GM21737 (cell line): Measurements from ENCODE around the gene CSTB.
"Not testable (repeated sequence)": the region's sequence is repeated elsewhere in the genome, so short reads cannot be mapped to it uniquely, and the experiment has no call there.

Experiments used
- ATAC-seq: cut with Tn5 transposase; IDR thresholded peaks from one replicate; pipeline ENCODE4 v1.9.1; 2021; ENCODE audit warnings: mild to moderate bottlenecking, moderate library complexity; ENCODE audit not compliant: unreplicated experiment

CSTB gene, protein sequence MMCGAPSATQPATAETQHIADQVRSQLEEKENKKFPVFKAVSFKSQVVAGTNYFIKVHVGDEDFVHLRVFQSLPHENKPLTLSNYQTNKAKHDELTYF

DNA sequence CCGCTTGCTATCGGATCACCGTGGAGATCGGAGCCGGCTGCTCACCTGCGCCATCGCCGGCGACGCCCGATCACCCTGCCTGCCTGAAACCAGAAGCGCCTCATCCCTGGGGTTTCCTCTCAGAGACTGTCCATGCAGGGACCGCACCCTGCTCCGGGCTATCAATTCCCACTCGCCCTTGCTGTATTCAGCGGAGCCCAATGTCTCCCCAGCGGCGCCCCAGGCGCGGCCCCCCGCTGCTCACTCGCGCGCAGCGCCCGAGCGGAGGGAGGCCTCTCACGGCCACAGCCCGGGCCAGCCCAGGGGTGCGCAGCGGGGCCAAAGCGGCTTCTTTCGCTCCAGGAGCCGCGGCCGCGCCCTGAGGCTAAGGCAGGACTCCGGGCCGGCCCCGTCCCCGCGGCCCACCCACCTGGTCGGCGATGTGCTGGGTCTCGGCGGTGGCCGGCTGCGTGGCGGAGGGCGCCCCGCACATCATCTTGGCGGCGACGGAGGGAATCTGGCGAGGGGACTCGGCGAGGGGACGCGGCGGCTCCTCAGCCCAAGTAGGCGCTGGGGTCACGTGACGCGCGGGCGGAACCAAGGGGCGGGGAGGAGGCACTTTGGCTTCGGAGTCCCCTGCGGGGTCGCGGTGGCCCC is at the start of gene CSTB:
TSS of gene CSTB (minus strand) at position 514 of the 636 bp plus-strand sequence. CDS start at position 475, 39 bp downstream.
- peak; percentile 73 for ATAC-seq

DNA sequence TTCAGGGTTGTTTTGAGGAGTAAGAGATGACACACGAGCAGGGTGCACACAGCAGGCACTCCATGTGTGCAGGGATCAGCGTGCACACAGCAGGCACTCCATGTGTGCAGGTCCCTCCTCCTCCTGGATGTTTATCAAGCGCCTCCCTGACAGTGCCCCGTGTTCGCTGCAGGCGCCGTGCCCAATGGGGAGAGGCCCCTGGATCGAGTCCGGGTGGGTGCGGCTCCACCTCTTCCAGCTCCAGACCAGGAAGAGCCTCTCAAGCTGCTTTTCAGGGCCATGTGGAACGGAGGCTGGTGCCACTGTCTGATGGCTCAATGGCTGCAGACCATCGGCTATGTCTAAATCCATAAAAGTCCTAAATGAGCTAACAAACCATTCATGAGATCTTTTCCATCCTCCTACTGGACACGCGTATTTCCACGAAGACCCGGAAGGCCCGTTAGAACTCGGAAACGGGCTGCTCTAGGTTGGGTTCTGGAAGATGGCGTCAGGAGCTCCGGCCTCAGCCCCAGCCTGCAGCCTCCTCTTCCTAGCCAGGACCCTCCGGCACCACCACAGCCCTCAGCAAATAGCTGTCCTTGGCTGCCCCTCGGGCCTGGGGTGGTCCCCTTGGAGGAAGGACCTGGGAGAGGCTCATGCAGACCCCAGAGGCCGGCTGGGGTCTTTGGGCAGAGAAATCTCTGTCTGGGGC is 49.3 kb upstream of the CSTB start:
- ATAC-seq = no peak

DNA sequence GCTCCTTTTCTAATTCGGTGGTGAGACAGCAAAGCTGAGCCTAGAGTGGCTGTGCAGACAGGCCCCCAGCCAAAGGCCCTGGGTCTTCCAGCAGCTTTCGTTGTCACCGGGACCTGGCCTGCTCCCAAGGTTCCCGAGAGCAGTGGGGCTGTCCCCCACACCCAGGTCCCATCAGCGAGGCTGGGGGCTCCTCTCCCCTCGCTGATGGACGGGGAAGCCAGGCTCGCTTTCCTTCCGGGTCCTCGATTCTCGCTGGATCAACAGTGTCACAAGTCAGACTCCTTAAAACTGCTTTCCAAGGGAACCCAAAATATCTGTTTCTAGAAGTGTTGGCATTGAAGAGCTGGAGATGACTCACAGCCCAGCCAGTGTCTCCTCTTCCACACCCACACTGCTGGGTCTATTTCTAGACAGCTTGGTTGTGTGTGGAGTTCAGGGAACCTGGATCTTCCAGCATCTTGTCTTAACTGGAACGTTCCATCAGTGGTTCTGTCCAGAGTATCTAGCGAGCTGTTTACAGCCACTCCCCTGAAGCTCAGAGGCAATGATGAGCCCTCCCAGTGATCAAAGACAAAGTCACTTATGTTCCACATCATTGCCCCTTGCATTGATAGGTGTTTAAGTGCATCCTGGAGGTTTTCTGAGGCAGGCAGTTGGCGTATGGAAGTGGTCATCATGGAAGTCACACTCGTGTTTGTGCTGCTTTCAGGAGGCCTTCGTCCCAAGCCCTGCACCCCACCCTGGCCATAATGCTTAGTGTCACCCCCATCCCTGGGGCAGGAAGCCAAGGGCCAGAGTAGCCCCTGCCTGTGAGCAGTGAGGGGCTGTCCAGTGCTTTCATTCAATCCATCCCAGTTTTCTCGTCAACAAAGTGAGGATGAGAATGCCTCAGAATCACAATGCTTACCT is 48.5 kb upstream of the CSTB start:
- ATAC-seq = no peak

DNA sequence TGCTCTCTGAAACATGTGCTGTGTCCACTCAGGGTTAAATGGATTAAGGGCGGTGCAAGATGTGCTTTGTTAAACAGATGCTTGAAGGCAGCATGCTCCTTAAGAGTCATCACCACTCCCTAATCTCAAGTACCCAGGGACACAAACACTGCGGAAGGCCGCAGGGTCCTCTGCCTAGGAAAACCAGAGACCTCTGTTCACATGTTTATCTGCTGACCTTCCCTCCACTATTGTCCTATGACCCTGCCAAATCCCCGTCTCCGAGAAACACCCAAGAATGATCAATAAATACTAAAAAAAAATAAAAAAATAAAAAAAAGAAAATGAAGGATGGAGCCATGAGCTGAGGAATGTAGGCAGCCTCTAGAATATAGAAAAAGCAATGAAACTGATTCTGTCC is 46.6 kb upstream of the CSTB start:
- not testable (repeated sequence) for ATAC-seq

DNA sequence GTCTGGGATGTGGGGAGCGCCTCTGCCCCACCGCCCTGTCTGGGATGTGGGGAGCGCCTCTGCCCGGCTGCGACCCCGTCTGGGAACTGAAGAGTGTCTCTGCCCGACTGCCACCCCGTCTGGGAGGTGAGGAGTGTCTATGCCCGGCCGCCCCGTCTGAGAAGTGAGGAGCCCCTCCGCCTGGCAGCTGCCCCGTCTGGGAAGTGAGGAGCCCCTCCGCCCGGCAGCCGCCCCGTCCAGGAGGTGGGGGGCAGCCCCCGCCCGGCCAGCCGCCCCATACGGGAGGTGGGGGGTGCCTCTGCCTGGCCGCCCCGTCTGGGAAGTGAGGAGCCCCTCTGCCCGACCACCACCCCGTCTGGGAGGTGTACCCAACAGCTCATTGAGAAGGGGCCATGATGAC is 46.1 kb upstream of the CSTB start:
- ATAC-seq = not testable (repeated sequence)

DNA sequence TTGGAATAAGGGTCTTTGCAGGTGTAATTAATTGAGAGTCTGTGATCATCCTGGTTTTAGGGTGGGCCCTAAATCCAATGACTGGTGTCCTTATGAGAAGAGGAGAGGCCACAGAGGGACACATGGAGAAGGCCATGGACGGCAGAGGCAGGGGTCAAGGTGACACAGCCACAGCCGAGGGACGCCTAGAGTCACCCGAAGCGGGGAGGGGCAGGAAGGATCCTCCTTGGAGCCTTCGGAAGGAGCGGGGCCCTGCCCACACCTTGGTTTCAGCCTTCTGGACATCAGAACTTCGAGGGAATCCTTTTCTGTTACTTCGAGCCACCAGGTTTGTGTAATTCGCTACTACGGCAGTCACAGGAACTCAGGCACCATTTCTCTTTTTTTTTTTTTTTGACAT is 44.4 kb upstream of the CSTB start:
- no peak for ATAC-seq

DNA sequence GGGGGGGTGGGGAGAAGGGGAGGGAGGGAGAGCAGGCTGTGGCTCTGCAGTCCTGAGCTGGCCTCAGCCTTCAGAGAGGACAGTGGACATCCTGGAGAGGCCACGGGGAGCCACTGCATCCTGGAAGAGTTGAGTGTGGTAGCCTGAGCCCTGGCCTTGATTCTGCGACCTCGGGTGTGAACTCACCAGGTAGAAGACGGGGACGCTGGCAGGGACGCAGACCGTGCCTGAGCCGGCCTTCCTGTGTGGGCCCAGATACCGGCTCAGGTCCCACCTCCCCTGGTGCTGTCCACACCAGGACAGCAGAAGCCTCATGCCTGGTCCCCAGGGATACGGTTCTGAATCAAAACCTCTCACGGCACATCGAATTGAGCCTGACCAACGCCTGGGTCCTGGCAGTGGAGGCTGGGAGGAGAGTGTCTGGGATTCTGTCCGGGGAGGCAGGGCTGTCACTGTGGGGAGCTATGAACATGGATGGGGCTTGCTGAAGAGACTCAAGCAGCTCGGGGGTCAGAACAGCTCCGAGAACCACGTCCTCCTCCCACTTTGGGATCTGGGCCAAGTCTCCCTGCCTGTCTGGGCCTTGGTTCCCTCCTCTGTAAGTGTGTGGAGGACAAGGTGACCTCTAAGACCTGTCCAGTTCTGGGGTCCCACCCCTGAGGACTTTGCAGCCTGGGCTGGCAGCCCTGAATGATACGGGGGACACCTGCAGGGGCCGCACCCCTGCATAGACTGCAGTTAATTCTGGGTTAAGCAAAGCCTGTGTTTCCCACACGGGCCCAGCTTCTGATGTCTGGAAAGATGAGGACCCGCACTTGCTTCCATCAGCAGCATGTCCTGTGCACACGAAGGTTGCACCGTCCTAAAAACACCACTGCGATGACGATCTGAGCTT is 43.6 kb upstream of the CSTB start:
- ATAC-seq = no peak

DNA sequence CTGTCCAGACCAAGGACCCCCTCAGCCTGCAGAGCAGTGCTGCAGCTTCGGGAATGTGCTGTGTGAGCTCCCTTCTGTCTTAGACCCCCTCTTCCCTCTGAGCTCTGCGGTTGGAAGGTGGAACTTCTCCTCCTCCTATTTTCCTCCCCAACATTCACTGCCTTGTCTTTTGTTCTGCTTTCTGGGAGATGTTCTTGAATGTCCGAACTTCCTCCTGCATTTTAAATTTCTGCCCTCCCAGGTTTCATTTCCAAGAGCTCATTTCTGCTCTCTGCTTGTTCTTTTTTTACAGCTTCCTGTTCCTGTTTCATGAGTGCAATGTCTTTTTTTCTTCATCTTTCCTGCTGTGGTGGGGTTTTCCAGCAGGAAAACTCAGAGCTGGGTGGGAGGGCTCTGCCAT is 42.6 kb upstream of the CSTB start:
- ATAC-seq = no peak

DNA sequence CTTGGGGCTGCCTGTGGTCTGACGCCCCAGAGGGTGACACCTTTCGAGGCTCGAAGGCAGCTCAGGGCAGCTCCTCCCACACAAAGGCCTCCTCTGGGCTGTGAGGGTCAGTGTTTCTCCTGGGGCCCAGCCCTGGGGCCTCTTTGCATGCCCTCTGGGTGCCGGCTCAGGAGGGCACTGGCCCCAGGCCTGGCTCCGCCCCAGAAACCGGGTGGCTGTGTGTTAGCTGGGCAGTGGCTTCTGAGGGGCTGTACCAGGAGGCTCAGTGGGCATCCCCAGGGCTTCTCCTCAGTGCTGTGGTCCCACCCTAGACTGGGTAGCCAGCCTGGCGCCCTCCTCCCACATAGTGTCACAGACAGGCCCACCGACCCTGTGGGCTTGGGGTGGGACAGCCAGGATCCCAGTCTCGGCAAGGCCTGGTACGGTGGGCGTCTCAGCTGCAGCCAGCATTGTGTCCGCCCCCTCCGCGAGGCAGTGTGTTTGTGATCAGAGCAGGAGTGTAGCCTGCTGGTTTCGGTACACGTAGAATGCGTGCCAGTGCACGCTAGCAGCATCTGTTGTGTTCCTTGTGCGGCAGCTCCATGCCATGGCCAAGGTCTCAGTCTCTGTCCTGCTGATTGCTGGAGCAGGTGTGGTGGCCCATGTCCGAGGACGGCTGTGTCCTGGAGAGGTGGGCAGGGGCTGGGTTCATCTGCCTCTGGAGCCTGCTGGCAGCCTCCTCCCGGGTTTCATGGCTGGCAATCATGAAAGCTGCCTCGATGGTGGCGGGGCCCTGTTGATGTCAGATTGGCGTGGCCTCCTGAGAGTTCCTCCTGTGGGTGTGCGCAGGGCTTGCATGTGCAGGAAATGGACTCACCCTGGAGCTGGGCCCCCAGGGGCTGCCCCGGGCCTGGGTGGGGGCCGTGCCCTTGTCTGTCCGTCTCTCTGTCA is 41.3 kb upstream of the CSTB start:
- ATAC-seq = no peak

DNA sequence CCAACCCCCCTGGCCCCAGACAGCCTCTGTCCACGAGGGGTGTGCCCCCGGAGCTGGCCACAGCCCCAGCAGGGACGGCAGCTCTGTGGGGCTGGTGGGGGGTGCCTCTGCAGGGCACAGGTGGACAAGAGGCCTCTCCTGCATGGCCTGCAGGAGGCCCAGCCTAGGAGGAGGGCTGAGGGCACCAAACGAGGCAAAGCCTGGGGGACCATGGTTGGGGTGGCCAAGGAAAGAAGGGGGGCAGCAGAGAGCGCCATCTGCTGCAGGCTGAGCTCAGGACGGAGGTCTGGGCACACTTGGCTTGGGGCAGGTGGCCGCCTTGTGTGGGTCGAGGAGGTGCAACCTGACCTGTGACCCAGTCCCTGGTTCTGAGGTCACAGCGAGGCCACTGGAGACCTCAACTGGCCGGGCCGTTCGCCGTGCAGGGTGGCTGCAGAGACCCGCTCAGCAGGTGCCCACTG is 40.5 kb upstream of the CSTB start:
- no peak for ATAC-seq

DNA sequence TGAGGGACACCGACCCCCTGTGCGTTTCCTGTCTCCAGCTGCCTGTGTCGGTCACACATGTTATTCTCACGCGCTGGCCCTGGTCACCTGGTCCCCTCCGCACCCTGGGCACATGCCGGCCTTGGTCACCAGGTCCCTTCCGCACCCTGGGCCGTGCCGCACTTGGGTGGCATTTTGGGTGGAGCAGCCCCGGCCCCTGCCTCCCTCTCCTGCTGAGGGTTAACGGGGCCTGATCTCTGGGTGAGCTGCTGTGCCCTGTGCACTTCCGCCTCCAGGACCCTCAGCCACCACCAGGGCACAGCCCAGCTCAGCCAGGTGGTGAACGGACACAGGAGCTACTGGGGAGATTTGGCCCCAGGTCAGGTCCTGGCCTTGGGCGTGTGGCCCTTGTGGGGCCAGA is 39.9 kb upstream of the CSTB start:
- no peak for ATAC-seq

DNA sequence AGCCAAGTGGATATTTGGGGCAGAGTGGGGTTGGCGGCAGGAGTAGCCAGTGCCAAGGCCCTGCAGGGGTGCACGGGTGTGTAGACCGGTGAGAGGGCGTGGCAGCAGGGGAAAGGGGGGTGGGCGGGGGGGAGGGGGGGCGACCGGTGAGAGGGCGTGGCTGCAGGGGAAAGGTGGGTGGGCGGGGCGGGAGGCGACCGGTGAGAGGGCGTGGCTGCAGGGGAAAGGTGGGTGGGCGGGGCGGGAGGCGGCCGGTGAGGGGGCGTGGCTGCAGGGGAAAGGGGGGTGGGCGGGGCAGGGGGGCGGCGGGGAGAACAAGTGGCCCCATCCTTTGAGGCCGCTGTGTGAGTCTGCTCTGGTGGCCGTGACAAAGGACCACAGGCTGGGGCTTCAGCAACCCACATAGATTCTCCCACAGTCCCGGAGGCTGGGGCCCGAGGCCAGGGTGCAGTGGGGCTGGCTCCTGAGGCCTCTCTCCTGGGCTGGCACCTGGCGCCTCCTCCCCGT is 39.1 kb upstream of the CSTB start:
- no peak for ATAC-seq

DNA sequence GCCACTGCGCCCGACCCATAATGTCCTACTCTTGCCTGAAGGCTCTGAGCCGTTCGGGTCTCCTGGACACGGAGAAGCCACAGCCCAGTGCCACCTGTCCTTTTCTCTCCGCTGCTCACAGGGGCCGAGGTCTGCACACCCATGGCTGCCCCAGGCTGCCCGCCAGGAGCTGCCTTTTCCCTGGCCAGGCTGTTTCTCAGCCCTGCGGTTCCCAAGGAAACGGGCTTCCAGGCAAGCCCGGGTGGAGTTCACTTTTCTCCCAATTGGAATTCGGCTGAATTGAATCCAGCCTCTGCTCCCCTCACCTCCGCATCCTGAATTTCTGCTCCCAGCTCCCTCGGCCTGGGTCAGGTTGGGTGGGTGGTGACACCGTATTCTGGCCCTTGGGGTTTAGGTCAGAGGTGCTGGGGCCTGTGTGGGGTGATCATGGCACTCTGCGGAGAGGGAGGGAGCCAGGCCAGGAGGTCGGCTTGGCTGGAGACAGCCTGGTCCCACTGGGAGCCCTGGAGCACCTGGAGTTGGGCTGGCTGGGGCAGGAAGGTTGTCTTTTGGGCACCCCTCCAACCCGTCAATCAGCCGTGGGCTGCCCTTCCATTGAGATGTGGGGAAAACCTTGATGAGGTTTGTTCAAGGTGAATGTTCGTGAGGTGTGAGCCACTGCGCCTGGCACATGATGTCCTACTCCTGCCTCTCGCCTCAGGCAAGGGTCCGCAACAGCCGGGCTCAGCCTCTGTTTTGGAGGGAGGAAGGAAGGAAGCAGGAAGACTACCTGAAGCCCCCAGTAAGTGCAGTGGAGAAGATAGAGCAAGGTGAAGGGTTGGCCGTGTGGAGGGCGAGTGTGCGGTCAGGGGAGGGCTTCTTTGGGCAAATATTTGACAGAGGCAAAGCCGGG is 38.4 kb upstream of the CSTB start:
- ATAC-seq = no peak

DNA sequence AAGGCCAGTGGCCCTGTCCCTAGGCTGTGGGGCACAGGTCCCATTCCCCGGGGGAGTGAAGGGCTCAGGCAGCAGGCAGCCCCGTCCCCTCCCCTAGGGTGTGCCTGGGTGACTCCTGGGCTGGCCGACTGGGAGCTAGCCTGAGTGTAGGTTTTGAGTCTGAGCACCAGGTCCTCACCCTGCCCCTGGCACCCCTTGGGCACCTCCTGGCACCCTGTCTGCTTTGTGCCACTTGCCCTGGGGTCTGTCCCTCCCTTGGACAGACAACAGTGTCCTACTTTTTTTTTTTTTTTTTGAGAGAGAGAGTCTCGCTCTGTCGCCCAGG is 37.5 kb upstream of the CSTB start:
- ATAC-seq = no peak

DNA sequence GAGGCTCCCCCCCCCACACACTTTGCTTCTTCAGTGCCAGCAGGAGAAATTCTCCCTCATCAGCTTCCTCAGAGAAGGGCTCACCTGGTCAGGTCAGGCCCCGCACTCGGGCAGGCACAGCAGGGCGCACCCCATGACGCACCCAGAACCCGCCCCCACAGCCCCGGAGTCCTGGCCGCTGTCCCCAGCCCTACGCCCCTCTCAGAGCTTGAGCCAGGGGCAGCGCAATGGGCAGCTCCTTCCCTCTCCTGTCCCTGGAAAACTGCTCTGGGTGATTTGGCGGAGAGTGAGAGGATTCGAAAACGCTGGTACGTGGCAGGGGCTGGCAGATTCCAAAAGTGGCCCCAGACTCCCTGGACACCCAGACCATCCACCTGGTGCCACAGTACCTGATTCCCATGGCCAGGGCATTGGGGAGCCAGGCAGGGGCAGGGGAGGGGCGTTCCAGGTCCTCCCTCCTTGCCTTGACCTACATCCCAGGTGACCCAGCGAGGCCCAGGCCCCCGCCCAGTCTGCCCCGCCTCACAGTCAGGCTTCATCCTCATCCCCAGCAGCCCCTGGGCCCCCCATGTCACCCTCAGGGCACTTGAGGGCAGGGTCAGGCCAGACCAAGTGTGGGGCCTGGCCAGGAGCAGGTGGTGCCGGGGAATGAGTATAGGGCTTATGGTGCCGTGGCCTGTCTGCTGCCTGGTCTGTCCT is 37.0 kb upstream of the CSTB start:
- no peak for ATAC-seq

DNA sequence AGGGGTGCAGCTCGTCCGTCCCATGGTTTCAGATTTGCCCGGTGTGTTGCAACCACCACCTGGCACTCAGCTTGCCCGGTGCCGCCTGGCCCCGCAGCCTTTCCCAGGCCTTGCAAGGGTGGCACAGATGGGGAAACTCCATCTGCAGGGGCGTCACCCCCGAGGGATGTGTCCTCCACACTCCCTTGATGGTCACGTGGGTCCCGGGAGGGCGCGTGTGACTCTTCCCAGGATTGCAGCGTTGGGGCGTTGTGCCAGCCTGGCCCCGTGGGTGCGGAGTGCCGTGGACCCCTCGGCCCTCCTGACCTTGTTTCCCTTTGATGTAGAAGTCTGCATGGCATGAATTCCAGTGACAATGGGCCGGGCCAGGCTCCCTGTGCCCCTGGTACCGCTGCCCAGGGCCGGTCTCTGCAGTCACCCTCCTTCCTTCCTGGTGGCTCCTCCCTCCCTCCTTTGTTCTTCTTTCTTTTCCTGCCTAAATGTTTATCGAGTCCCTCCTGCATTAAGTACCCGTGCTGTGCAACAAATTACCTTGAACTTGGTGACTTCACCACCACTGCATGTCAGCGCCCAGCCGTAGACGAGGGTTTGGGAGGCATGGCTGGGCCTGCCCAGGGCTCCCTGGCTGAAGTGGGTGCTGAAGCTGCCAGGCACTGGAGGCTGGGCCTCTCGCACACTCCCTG is 36.2 kb upstream of the CSTB start:
- ATAC-seq = no peak
